Mesothelial cell of epicardium (in vitro differentiated cells): Measurements from ENCODE around the gene NR3C1. TPM values are rescaled to one million over a fixed set of nuclear protein-coding genes. Genes with fewer than 3 reads are reported as not detected.

Experiments used
- DNase-seq, 2 experiments: peaks; one replicate each; pipeline ENCODE4 v3.0.0; 2021; ENCODE audit warnings: low spot score in 2 of 2; ENCODE audit not compliant: unreplicated experiment in 2 of 2
- H3K27ac Mint-ChIP-seq: 2 replicates; pipeline ENCODE4 v1.8.0; 2021; ENCODE audit warnings: mixed read lengths
- H3K27me3 Mint-ChIP-seq: 2 replicates; pipeline ENCODE4 v1.8.0; 2021; ENCODE audit warnings: low read depth, mixed read lengths
- H3K36me3 Mint-ChIP-seq: 2 replicates; pipeline ENCODE4 v1.8.0; 2021; ENCODE audit warnings: mixed read lengths
- H3K4me1 Mint-ChIP-seq: 2 replicates; pipeline ENCODE4 v1.8.0; 2021; ENCODE audit warnings: mixed read lengths
- H3K4me3 Mint-ChIP-seq: 2 replicates; pipeline ENCODE4 v1.8.0; 2021; ENCODE audit warnings: mild to moderate bottlenecking, moderate library complexity, mixed read lengths
- H3K9me3 Mint-ChIP-seq: 2 replicates; pipeline ENCODE4 v1.8.0; 2021; ENCODE audit warnings: mixed read lengths
- CTCF ChIP-seq: fragments of 200-600 bp; sonication (generic); IDR thresholded peaks from one replicate; pipeline ENCODE4 v1.5.0; 2021; ENCODE audit warnings: antibody characterized with exemption; ENCODE audit not compliant: unreplicated experiment
- total RNA-seq: library from RNA; stranded (reverse); gene quantifications from 3 replicates; pipeline ENCODE4 v1.2.1, GENCODE V29; 2021

Gene NR3C1
- total RNA-seq, 1 donor from 2014 or later: 29.2 TPM

GRCh38 chr5:143314659-143315058, 88.8 kb downstream of the NR3C1 start:
- Mint-ChIP-seq H3K27me3 (no peaks in the 10 kb centered on the region), H3K9me3 (no peaks in the 10 kb centered on the region), H3K4me3 (no peak overlapping the region), H3K27ac (no peak overlapping the region), H3K4me1 (no peaks in the 10 kb centered on the region), H3K36me3 (peaks cover 16% of the 10 kb centered on the region)
- TF ChIP-seq CTCF: no peak
- DNase-seq: no peak

GRCh38 chr5:143314099-143314498, 89.4 kb downstream of the NR3C1 start:
- H3K4me1 Mint-ChIP-seq: no peaks in the 10 kb centered on the region
- H3K27ac Mint-ChIP-seq: no peak overlapping the region
- no peaks in the 10 kb centered on the region for H3K27me3 Mint-ChIP-seq
- H3K4me3 Mint-ChIP-seq: no peak overlapping the region
- TF ChIP-seq CTCF: no peak
- no peak for DNase-seq
- H3K36me3 Mint-ChIP-seq: peaks cover 21% of the 10 kb centered on the region
- H3K9me3 Mint-ChIP-seq: no peaks in the 10 kb centered on the region

GRCh38 chr5:143313298-143313852, 90.1 kb downstream of the NR3C1 start:
- Mint-ChIP-seq H3K4me1 (no peaks in the 10 kb centered on the region), H3K9me3 (no peaks in the 10 kb centered on the region), H3K36me3 (peaks cover 26% of the 10 kb centered on the region)

GRCh38 chr5:143312822-143313221, 90.7 kb downstream of the NR3C1 start:
- no peak for DNase-seq
- H3K4me1 Mint-ChIP-seq: no peaks in the 10 kb centered on the region
- no peak overlapping the region for H3K27ac Mint-ChIP-seq
- H3K4me3 Mint-ChIP-seq: no peak overlapping the region
- no peaks in the 10 kb centered on the region for H3K27me3 Mint-ChIP-seq
- peaks cover 29% of the 10 kb centered on the region for H3K36me3 Mint-ChIP-seq
- H3K9me3 Mint-ChIP-seq: no peaks in the 10 kb centered on the region
- TF ChIP-seq CTCF: no peak

More at GRCh38 chr5:143313298-143313852, 90.1 kb downstream of the NR3C1 start:
- no peak for TF ChIP-seq CTCF
- Mint-ChIP-seq H3K27ac (no peak overlapping the region), H3K27me3 (no peaks in the 10 kb centered on the region), H3K4me3 (no peak overlapping the region)
- DNase-seq: no peak

GRCh38 chr5:143311955-143312354, 91.5 kb downstream of the NR3C1 start:
- Mint-ChIP-seq H3K4me1 (no peaks in the 10 kb centered on the region), H3K27me3 (no peaks in the 10 kb centered on the region), H3K4me3 (no peak overlapping the region), H3K9me3 (no peaks in the 10 kb centered on the region), H3K27ac (no peak overlapping the region), H3K36me3 (peaks cover 33% of the 10 kb centered on the region)
- DNase-seq: no peak
- no peak for TF ChIP-seq CTCF

- H3K9me3 Mint-ChIP-seq: no peaks in the 10 kb centered on the region
- no peak for TF ChIP-seq CTCF
- H3K4me3 Mint-ChIP-seq: no peak overlapping the region
- H3K27me3 Mint-ChIP-seq: no peaks in the 10 kb centered on the region
- no peak for DNase-seq
- peaks cover 33% of the 10 kb centered on the region for H3K36me3 Mint-ChIP-seq
- H3K27ac Mint-ChIP-seq: no peak overlapping the region
- no peaks in the 10 kb centered on the region for H3K4me1 Mint-ChIP-seq
Measured at GRCh38 chr5:143311428-143311827, 92.1 kb downstream of the NR3C1 start.
